DND-41 (cell line): ENCODE data around the gene TMIGD1.

ENCODE experiments used
- CTCF ChIP-seq: IDR thresholded peaks from 2 replicates; pipeline ENCODE4 v1.5.1; 2012; ENCODE audit warnings: borderline replicate concordance, low read length, moderate library complexity, mild to moderate bottlenecking; ENCODE audit not compliant: poor library complexity, severe bottlenecking; ENCODE audit errors: extremely low read depth
- EZH2 ChIP-seq: IDR thresholded peaks from 3 replicates; pipeline ENCODE4 v1.6.1; 2012; ENCODE audit warnings: borderline replicate concordance, low read depth, mild to moderate bottlenecking, moderate library complexity, low read length, inconsistent platforms; ENCODE audit not compliant: severe bottlenecking

GRCh38 chr17:30375661-30376060, 41.8 kb upstream of the TMIGD1 start:
- no peak for TF ChIP-seq CTCF
- TF ChIP-seq EZH2, result no peak
